Kidney capillary endothelial cell (primary cell): Measurements from ENCODE around the gene CHCHD6.

Experiments
- DNase-seq: peaks from one replicate; pipeline ENCODE4 v3.0.0-alpha.2; 2018; ENCODE audit warnings: low spot score

Gene CHCHD6

GRCh38 chr3:126828306-126828705 is 124.3 kb downstream of the CHCHD6 start:
- no peak for DNase-seq

GRCh38 chr3:126832933-126833332 is 128.9 kb downstream of the CHCHD6 start:
- no peak for DNase-seq

- DNase-seq, result no peak
These were observed 130.8 kb downstream of the CHCHD6 start for GRCh38 chr3:126834596-126835471.

GRCh38 chr3:126835472-126836219 is 131.6 kb downstream of the CHCHD6 start:
- no peak for DNase-seq

GRCh38 chr3:126836220-126836860 is 132.3 kb downstream of the CHCHD6 start:
- no peak for DNase-seq

GRCh38 chr3:126837773-126838172 is 133.7 kb downstream of the CHCHD6 start:
- DNase-seq, result no peak

GRCh38 chr3:126845920-126846715 is 142.1 kb downstream of the CHCHD6 start:
- DNase-seq, result no peak

GRCh38 chr3:126847061-126847460 is 143.0 kb downstream of the CHCHD6 start:
- no peak for DNase-seq

- no peak for DNase-seq
These were observed 145.0 kb downstream of the CHCHD6 start for GRCh38 chr3:126848991-126849390.

GRCh38 chr3:126849768-126850167 is 145.7 kb downstream of the CHCHD6 start:
- DNase-seq, result no peak

GRCh38 chr3:126850370-126851085 is 146.5 kb downstream of the CHCHD6 start:
- no peak for DNase-seq

- no peak for DNase-seq
These were observed 147.3 kb downstream of the CHCHD6 start for GRCh38 chr3:126851382-126851781.

- no peak for DNase-seq
These were observed 147.9 kb downstream of the CHCHD6 start for GRCh38 chr3:126851934-126852333.

GRCh38 chr3:126852511-126852910 is 148.5 kb downstream of the CHCHD6 start:
- no peak for DNase-seq

GRCh38 chr3:126854666-126855065 is 150.6 kb downstream of the CHCHD6 start:
- no peak for DNase-seq

GRCh38 chr3:126855374-126855773 is 151.3 kb downstream of the CHCHD6 start:
- no peak for DNase-seq

- no peak for DNase-seq
These were observed 153.9 kb downstream of the CHCHD6 start for GRCh38 chr3:126857928-126858327.

GRCh38 chr3:126858401-126858800 is 154.4 kb downstream of the CHCHD6 start:
- DNase-seq, result no peak

- DNase-seq, result peak; percentile 29
These were observed 154.8 kb downstream of the CHCHD6 start for GRCh38 chr3:126858887-126859286.

GRCh38 chr3:126859415-126860246 is 155.6 kb downstream of the CHCHD6 start:
- DNase-seq, result no peak
